ENCODE measurements around the gene MYO5B. TPM values are rescaled to one million over a fixed set of nuclear protein-coding genes. Genes with fewer than 3 reads are reported as not detected.

MYO5B gene
- polyA plus RNA-seq, 1 donor from 2014 or later, result 0.42 TPM

GRCh38 chr18:50195689-50196088 is 742 bp upstream of the MYO5B start:
- peaks cover 59% of the 10 kb centered on the region for H3K27me3 ChIP-seq (ENCODE audit: insufficient read depth, low read depth, low read length)
- H3K9me3 ChIP-seq (ENCODE audit: low read length), result no peaks in the 10 kb centered on the region
- no peaks in the 10 kb centered on the region for H3K79me2 ChIP-seq (replicated peaks; ENCODE audit: insufficient read depth, low read length)
- H3K36me3 ChIP-seq (ENCODE audit: insufficient read depth, low read length), result no peaks in the 10 kb centered on the region
- H2AFZ ChIP-seq (ENCODE audit: low read depth, low read length), result no peak overlapping the region
- H3K4me3 ChIP-seq (ENCODE audit: low read length), result peak overlapping the region; percentile 66
- H3K4me2 ChIP-seq (ENCODE audit: low read length), result no peak overlapping the region
- no peak overlapping the region for H3K27ac ChIP-seq (ENCODE audit: low read length)
- H4K20me1 ChIP-seq (ENCODE audit: insufficient read depth), result no peaks in the 10 kb centered on the region
- H3K9me2 ChIP-seq (ENCODE audit: insufficient read depth, low read length), result no peaks in the 10 kb centered on the region
- TF ChIP-seq EZH2 (IDR thresholded peaks at IDR 0.05; ENCODE audit: borderline replicate concordance, insufficient read depth, low read length, poor library complexity, severe bottlenecking), result no peak
- TF ChIP-seq MXI1 (conservative IDR thresholded peaks at IDR 0.05; ENCODE audit: poor library complexity, severe bottlenecking), result no peak
- no peak for TF ChIP-seq EP300 (conservative IDR thresholded peaks at IDR 0.05; ENCODE audit: poor library complexity, severe bottlenecking)
- TF ChIP-seq CTCF (IDR thresholded peaks at IDR 0.05; ENCODE audit: poor library complexity, severe bottlenecking), result no peak
- TF ChIP-seq SMC3 (conservative IDR thresholded peaks at IDR 0.05; ENCODE audit: poor library complexity), result no peak
- no peak for TF ChIP-seq TAF1 (IDR thresholded peaks at IDR 0.05; ENCODE audit: low read depth)
- TF ChIP-seq REST (IDR thresholded peaks at IDR 0.05; ENCODE audit: borderline replicate concordance), result no peak
- TF ChIP-seq POLR2AphosphoS5 (IDR thresholded peaks at IDR 0.05), result no peak
- no peak for TF ChIP-seq RAD21 (conservative IDR thresholded peaks at IDR 0.05)
- H3K9ac ChIP-seq (ENCODE audit: low read length), result no peak overlapping the region
- no peaks in the 10 kb centered on the region for H3F3A ChIP-seq (ENCODE audit: insufficient read depth, low read length, poor library complexity, severe bottlenecking)

- Histone ChIP-seq H4K20me1 (ENCODE audit: insufficient read depth) (no peaks in the 10 kb centered on the region), H3K4me3 (ENCODE audit: low read length) (peak overlapping the region; percentile 66), H3K36me3 (ENCODE audit: insufficient read depth, low read length) (no peaks in the 10 kb centered on the region), H3K9me2 (ENCODE audit: insufficient read depth, low read length) (no peaks in the 10 kb centered on the region), H3K9ac (ENCODE audit: low read length) (no peak overlapping the region), H3K79me2 (replicated peaks; ENCODE audit: insufficient read depth, low read length) (no peaks in the 10 kb centered on the region), H3K4me2 (ENCODE audit: low read length) (no peak overlapping the region), H3K27me3 (ENCODE audit: insufficient read depth, low read depth, low read length) (peaks cover 60% of the 10 kb centered on the region), H2AFZ (ENCODE audit: low read depth, low read length) (no peak overlapping the region), H3K27ac (ENCODE audit: low read length) (no peak overlapping the region), H3K9me3 (ENCODE audit: low read length) (no peaks in the 10 kb centered on the region), H3F3A (ENCODE audit: insufficient read depth, low read length, poor library complexity, severe bottlenecking) (no peaks in the 10 kb centered on the region)
- TF ChIP-seq TAF1 (IDR thresholded peaks at IDR 0.05; ENCODE audit: low read depth) (no peak), MXI1 (conservative IDR thresholded peaks at IDR 0.05; ENCODE audit: poor library complexity, severe bottlenecking) (no peak), RAD21 (conservative IDR thresholded peaks at IDR 0.05) (no peak), POLR2AphosphoS5 (IDR thresholded peaks at IDR 0.05) (no peak), EP300 (conservative IDR thresholded peaks at IDR 0.05; ENCODE audit: poor library complexity, severe bottlenecking) (no peak), EZH2 (IDR thresholded peaks at IDR 0.05; ENCODE audit: borderline replicate concordance, insufficient read depth, low read length, poor library complexity, severe bottlenecking) (no peak), CTCF (IDR thresholded peaks at IDR 0.05; ENCODE audit: poor library complexity, severe bottlenecking) (no peak), REST (IDR thresholded peaks at IDR 0.05; ENCODE audit: borderline replicate concordance) (no peak), SMC3 (conservative IDR thresholded peaks at IDR 0.05; ENCODE audit: poor library complexity) (no peak)
These were observed 934 bp downstream of the MYO5B start for GRCh38 chr18:50193796-50194630.
